ENCODE measurements around the gene LTBP1.

LTBP1 gene

GRCh38 chr2:33134791-33135560, 188.2 kb downstream of the LTBP1 start:
- Histone ChIP-seq H3K4me3 (ENCODE audit: insufficient read depth in 1 of 2, low read depth in 1 of 2, low read length in 2 of 2) (peak overlapping the region in 1 of 2 experiments; percentile 82), H3K14ac (ENCODE audit: low read length in 2 of 2) (no peak overlapping the region), H3K9me3 (ENCODE audit: control insufficient read depth, low read length) (no peaks in the 10 kb centered on the region), H2BK120ac (ENCODE audit: low read depth, low read length) (no peak overlapping the region), H3K4me2 (ENCODE audit: low read length, poor library complexity, severe bottlenecking) (peak overlapping the region; percentile 50), H2BK12ac (ENCODE audit: low read length in 2 of 2) (peak overlapping the region; percentile 23 to 35), H3K18ac (ENCODE audit: low read depth in 1 of 2, low read length in 2 of 2) (peak overlapping the region; percentile 25 to 81), H3K36me3 (ENCODE audit: control insufficient read depth in 1 of 2, insufficient read depth in 2 of 2, low read depth in 1 of 2, low read length in 2 of 2) (no peaks in the 10 kb centered on the region), H2BK5ac (ENCODE audit: low read depth, low read length, poor library complexity, severe bottlenecking) (no peak overlapping the region), H3K27ac (ENCODE audit: low read length, poor library complexity, severe bottlenecking) (peak overlapping the region; percentile 31), H4K8ac (ENCODE audit: low read length) (no peak overlapping the region), H4K91ac (ENCODE audit: low read length) (peak overlapping the region; percentile 55), H2BK15ac (ENCODE audit: low read depth, poor library complexity, severe bottlenecking) (no peak overlapping the region), H3K4ac (ENCODE audit: low read depth in 1 of 2, low read length in 2 of 2) (peak overlapping the region in 1 of 2 experiments; percentile 10), H3K27me3 (ENCODE audit: control insufficient read depth in 1 of 2, insufficient read depth in 1 of 2, low read length in 2 of 2) (no peaks in the 10 kb centered on the region), H3K23ac (ENCODE audit: low read length in 2 of 2) (no peak overlapping the region), H3K9ac (ENCODE audit: low read length) (peak overlapping the region; percentile 87), H3K79me1 (replicated peaks; ENCODE audit: low read length, poor library complexity, severe bottlenecking) (no peaks in the 10 kb centered on the region), H2AK5ac (ENCODE audit: low read length, severe bottlenecking) (no peak overlapping the region), H2AFZ (ENCODE audit: low read depth, low read length) (no peak overlapping the region), H3K4me1 (ENCODE audit: control insufficient read depth, insufficient read depth, low read depth, low read length) (peaks cover 9% of the 10 kb centered on the region)
- 76% methylated on average over 13 of the region's 13 CpGs for WGBS
- no peak for DNase-seq

- H3K18ac ChIP-seq (ENCODE audit: low read depth in 1 of 2, low read length in 2 of 2): no peak overlapping the region
- no peak overlapping the region for H4K91ac ChIP-seq (ENCODE audit: low read length)
- no peaks in the 10 kb centered on the region for H3K36me3 ChIP-seq (ENCODE audit: control insufficient read depth in 1 of 2, insufficient read depth in 2 of 2, low read depth in 1 of 2, low read length in 2 of 2)
- H3K4me2 ChIP-seq (ENCODE audit: low read length, poor library complexity, severe bottlenecking): no peak overlapping the region
- H3K14ac ChIP-seq (ENCODE audit: low read length in 2 of 2): no peak overlapping the region
- no peak overlapping the region for H4K8ac ChIP-seq (ENCODE audit: low read length)
- WGBS: 81% methylated on average over 2 of the region's 4 CpGs
- H3K4me3 ChIP-seq (ENCODE audit: insufficient read depth in 1 of 2, low read depth in 1 of 2, low read length in 2 of 2): peak overlapping the region in 1 of 2 experiments; percentile 82
- H2BK12ac ChIP-seq (ENCODE audit: low read length in 2 of 2): no peak overlapping the region
- no peak overlapping the region for H3K27ac ChIP-seq (ENCODE audit: low read length, poor library complexity, severe bottlenecking)
- no peak for DNase-seq
- no peaks in the 10 kb centered on the region for H3K27me3 ChIP-seq (ENCODE audit: control insufficient read depth in 1 of 2, insufficient read depth in 1 of 2, low read length in 2 of 2)
- no peak overlapping the region for H3K23ac ChIP-seq (ENCODE audit: low read length in 2 of 2)
- no peak overlapping the region for H2AFZ ChIP-seq (ENCODE audit: low read depth, low read length)
- H3K4ac ChIP-seq (ENCODE audit: low read depth in 1 of 2, low read length in 2 of 2): no peak overlapping the region
- H2BK120ac ChIP-seq (ENCODE audit: low read depth, low read length): no peak overlapping the region
- H3K4me1 ChIP-seq (ENCODE audit: control insufficient read depth, insufficient read depth, low read depth, low read length): peaks cover 9% of the 10 kb centered on the region
- no peaks in the 10 kb centered on the region for H3K79me1 ChIP-seq (replicated peaks; ENCODE audit: low read length, poor library complexity, severe bottlenecking)
- H2AK5ac ChIP-seq (ENCODE audit: low read length, severe bottlenecking): no peak overlapping the region
- no peaks in the 10 kb centered on the region for H3K9me3 ChIP-seq (ENCODE audit: control insufficient read depth, low read length)
- H2BK15ac ChIP-seq (ENCODE audit: low read depth, poor library complexity, severe bottlenecking): no peak overlapping the region
- H2BK5ac ChIP-seq (ENCODE audit: low read depth, low read length, poor library complexity, severe bottlenecking): no peak overlapping the region
- H3K9ac ChIP-seq (ENCODE audit: low read length): peak overlapping the region; percentile 87
Measured at GRCh38 chr2:33135645-33136044, 188.9 kb downstream of the LTBP1 start.

GRCh38 chr2:33136056-33136455, 189.3 kb downstream of the LTBP1 start:
- Histone ChIP-seq H3K79me1 (replicated peaks; ENCODE audit: low read length, poor library complexity, severe bottlenecking) (no peaks in the 10 kb centered on the region), H3K36me3 (ENCODE audit: control insufficient read depth in 1 of 2, insufficient read depth in 2 of 2, low read depth in 1 of 2, low read length in 2 of 2) (no peaks in the 10 kb centered on the region), H2BK5ac (ENCODE audit: low read depth, low read length, poor library complexity, severe bottlenecking) (no peak overlapping the region), H3K4me1 (ENCODE audit: control insufficient read depth, insufficient read depth, low read depth, low read length) (peaks cover 6% of the 10 kb centered on the region), H3K18ac (ENCODE audit: low read depth in 1 of 2, low read length in 2 of 2) (no peak overlapping the region), H2BK120ac (ENCODE audit: low read depth, low read length) (no peak overlapping the region), H2BK15ac (ENCODE audit: low read depth, poor library complexity, severe bottlenecking) (peak overlapping the region; percentile 57), H3K9me3 (ENCODE audit: control insufficient read depth, low read length) (no peaks in the 10 kb centered on the region), H3K14ac (ENCODE audit: low read length in 2 of 2) (no peak overlapping the region), H4K91ac (ENCODE audit: low read length) (no peak overlapping the region), H3K4me3 (ENCODE audit: insufficient read depth in 1 of 2, low read depth in 1 of 2, low read length in 2 of 2) (peak overlapping the region in 1 of 2 experiments; percentile 82), H3K4me2 (ENCODE audit: low read length, poor library complexity, severe bottlenecking) (no peak overlapping the region), H3K9ac (ENCODE audit: low read length) (peak overlapping the region; percentile 87), H3K27me3 (ENCODE audit: control insufficient read depth in 1 of 2, insufficient read depth in 1 of 2, low read length in 2 of 2) (no peaks in the 10 kb centered on the region), H4K8ac (ENCODE audit: low read length) (no peak overlapping the region), H2AFZ (ENCODE audit: low read depth, low read length) (no peak overlapping the region), H3K27ac (ENCODE audit: low read length, poor library complexity, severe bottlenecking) (no peak overlapping the region), H2BK12ac (ENCODE audit: low read length in 2 of 2) (no peak overlapping the region), H2AK5ac (ENCODE audit: low read length, severe bottlenecking) (no peak overlapping the region), H3K23ac (ENCODE audit: low read length in 2 of 2) (no peak overlapping the region), H3K4ac (ENCODE audit: low read depth in 1 of 2, low read length in 2 of 2) (no peak overlapping the region)
- WGBS: 90% methylated on average over 2 of the region's 4 CpGs
- DNase-seq: no peak

- Histone ChIP-seq H3K79me1 (replicated peaks; ENCODE audit: low read length, poor library complexity, severe bottlenecking) (no peaks in the 10 kb centered on the region), H3K27me3 (ENCODE audit: control insufficient read depth in 1 of 2, insufficient read depth in 1 of 2, low read length in 2 of 2) (no peaks in the 10 kb centered on the region), H2BK15ac (ENCODE audit: low read depth, poor library complexity, severe bottlenecking) (no peak overlapping the region), H3K27ac (ENCODE audit: low read length, poor library complexity, severe bottlenecking) (no peak overlapping the region), H3K4me2 (ENCODE audit: low read length, poor library complexity, severe bottlenecking) (no peak overlapping the region), H2BK120ac (ENCODE audit: low read depth, low read length) (no peak overlapping the region), H2AFZ (ENCODE audit: low read depth, low read length) (no peak overlapping the region), H3K23ac (ENCODE audit: low read length in 2 of 2) (no peak overlapping the region), H3K14ac (ENCODE audit: low read length in 2 of 2) (no peak overlapping the region), H3K9me3 (ENCODE audit: control insufficient read depth, low read length) (no peaks in the 10 kb centered on the region), H3K36me3 (ENCODE audit: control insufficient read depth in 1 of 2, insufficient read depth in 2 of 2, low read depth in 1 of 2, low read length in 2 of 2) (no peaks in the 10 kb centered on the region), H4K91ac (ENCODE audit: low read length) (no peak overlapping the region), H3K4me1 (ENCODE audit: control insufficient read depth, insufficient read depth, low read depth, low read length) (peaks cover 6% of the 10 kb centered on the region), H3K18ac (ENCODE audit: low read depth in 1 of 2, low read length in 2 of 2) (no peak overlapping the region), H2BK12ac (ENCODE audit: low read length in 2 of 2) (no peak overlapping the region), H2AK5ac (ENCODE audit: low read length, severe bottlenecking) (no peak overlapping the region), H4K8ac (ENCODE audit: low read length) (no peak overlapping the region), H3K4ac (ENCODE audit: low read depth in 1 of 2, low read length in 2 of 2) (no peak overlapping the region), H2BK5ac (ENCODE audit: low read depth, low read length, poor library complexity, severe bottlenecking) (no peak overlapping the region), H3K4me3 (ENCODE audit: insufficient read depth in 1 of 2, low read depth in 1 of 2, low read length in 2 of 2) (peak overlapping the region in 1 of 2 experiments; percentile 82), H3K9ac (ENCODE audit: low read length) (peak overlapping the region; percentile 87)
- no peak for DNase-seq
- no CpG with 5 or more reads among the region's 1 CpG for WGBS
Measured at GRCh38 chr2:33136566-33136965, 189.8 kb downstream of the LTBP1 start.
